ENCODE measurements around the gene CFHR3. TPM values are rescaled to one million over a fixed set of nuclear protein-coding genes. Genes with fewer than 3 reads are reported as not detected.

CFHR3 gene
- total RNA-seq (0.17 and 0.26 TPM in 2 replicates), polyA plus RNA-seq (not detected in 2 replicates), polyA minus RNA-seq (ENCODE audit: low replicate concordance) (not detected in 2 replicates)
- polyA plus RNA-seq (2012): not detected in 2 replicates

- H3K36me3 ChIP-seq (ENCODE audit: control insufficient read depth, insufficient read depth, low read length): no peaks in the 10 kb centered on the region
- no peak within 1 kb of the TSS for H2AFZ ChIP-seq (ENCODE audit: low read length)
- TF ChIP-seq EZH2 (IDR thresholded peaks at IDR 0.05; ENCODE audit: low read length, missing control alignments) (no peak), CTCF (conservative IDR thresholded peaks at IDR 0.05 in 1 of 2, IDR thresholded peaks at IDR 0.05 in 1 of 2; ENCODE audit: low read depth in 1 of 2, low read length in 2 of 2) (no peak)
- no peak within 1 kb of the TSS for H3K4me3 ChIP-seq (replicated peaks in 1 of 4; ENCODE audit: control extremely low read depth in 1 of 4, insufficient read depth in 1 of 4, low read depth in 3 of 4, low read length in 4 of 4)
- H3K27ac ChIP-seq (ENCODE audit: insufficient read depth, low read length): no peak within 1 kb of the TSS
- no peaks in the 10 kb centered on the region for H4K20me1 ChIP-seq (ENCODE audit: control insufficient read depth, extremely low read depth, insufficient read depth, low read length)
- no peak within 1 kb of the TSS for H3K9ac ChIP-seq (ENCODE audit: insufficient read depth, low read length)
- DNase-seq (ENCODE audit: low read depth in 2 of 2): no peak
- no peaks in the 10 kb centered on the region for H3K9me3 ChIP-seq (ENCODE audit: control insufficient read depth, insufficient read depth, low read depth, low read length)
- no peaks in the 10 kb centered on the region for H3K27me3 ChIP-seq (ENCODE audit: control insufficient read depth, insufficient read depth, low read length)
- no peaks in the 10 kb centered on the region for H3K79me2 ChIP-seq (ENCODE audit: control insufficient read depth, insufficient read depth, low read length)
- no peak within 1 kb of the TSS for H3K4me2 ChIP-seq (ENCODE audit: extremely low read depth, insufficient read depth, low read length)
- H3K4me1 ChIP-seq (ENCODE audit: control insufficient read depth, extremely low read depth, insufficient read depth, low read length): no peaks in the 10 kb centered on the region
Measured at GRCh38 chr1:196774603-196775002, at the start of gene CFHR3. Gene CFHR3 (plus strand): TSS chr1:196774840. CDS start chr1:196774887, 47 bp downstream.

GRCh38 chr1:196732526-196732925 lies 42.1 kb upstream of the CFHR3 start:
- no peak for DNase-seq (ENCODE audit: low read depth in 2 of 2)
- TF ChIP-seq CTCF (conservative IDR thresholded peaks at IDR 0.05 in 1 of 2, IDR thresholded peaks at IDR 0.05 in 1 of 2; ENCODE audit: low read depth in 1 of 2, low read length in 2 of 2): no peak
- TF ChIP-seq EZH2 (IDR thresholded peaks at IDR 0.05; ENCODE audit: low read length, missing control alignments): no peak
- no peak overlapping the region for H3K9ac ChIP-seq (ENCODE audit: insufficient read depth, low read length)
- H2AFZ ChIP-seq (ENCODE audit: low read length): no peak overlapping the region
- no peak overlapping the region for H3K4me3 ChIP-seq (replicated peaks in 1 of 4; ENCODE audit: control extremely low read depth in 1 of 4, insufficient read depth in 1 of 4, low read depth in 3 of 4, low read length in 4 of 4)
- H3K27ac ChIP-seq (ENCODE audit: insufficient read depth, low read length): no peak overlapping the region
- H3K27me3 ChIP-seq (ENCODE audit: control insufficient read depth, insufficient read depth, low read length): no peaks in the 10 kb centered on the region
- H3K4me1 ChIP-seq (ENCODE audit: control insufficient read depth, extremely low read depth, insufficient read depth, low read length): no peaks in the 10 kb centered on the region
- H3K36me3 ChIP-seq (ENCODE audit: control insufficient read depth, insufficient read depth, low read length): no peaks in the 10 kb centered on the region
- H3K79me2 ChIP-seq (ENCODE audit: control insufficient read depth, insufficient read depth, low read length): no peaks in the 10 kb centered on the region
- no peak overlapping the region for H3K4me2 ChIP-seq (ENCODE audit: extremely low read depth, insufficient read depth, low read length)
- no peaks in the 10 kb centered on the region for H4K20me1 ChIP-seq (ENCODE audit: control insufficient read depth, extremely low read depth, insufficient read depth, low read length)
- H3K9me3 ChIP-seq (ENCODE audit: control insufficient read depth, insufficient read depth, low read depth, low read length): no peaks in the 10 kb centered on the region

- DNase-seq (ENCODE audit: low read depth in 2 of 2): peak in 1 of 2 donors; percentile 14
- H3K4me1 ChIP-seq (ENCODE audit: control insufficient read depth, extremely low read depth, insufficient read depth, low read length): no peaks in the 10 kb centered on the region
- no peaks in the 10 kb centered on the region for H3K79me2 ChIP-seq (ENCODE audit: control insufficient read depth, insufficient read depth, low read length)
- no peaks in the 10 kb centered on the region for H3K36me3 ChIP-seq (ENCODE audit: control insufficient read depth, insufficient read depth, low read length)
- H3K27me3 ChIP-seq (ENCODE audit: control insufficient read depth, insufficient read depth, low read length): no peaks in the 10 kb centered on the region
- no peak overlapping the region for H3K4me3 ChIP-seq (replicated peaks in 1 of 4; ENCODE audit: control extremely low read depth in 1 of 4, insufficient read depth in 1 of 4, low read depth in 3 of 4, low read length in 4 of 4)
- TF ChIP-seq EZH2 (IDR thresholded peaks at IDR 0.05; ENCODE audit: low read length, missing control alignments): no peak
- no peak for TF ChIP-seq CTCF (conservative IDR thresholded peaks at IDR 0.05 in 1 of 2, IDR thresholded peaks at IDR 0.05 in 1 of 2; ENCODE audit: low read depth in 1 of 2, low read length in 2 of 2)
- H3K4me2 ChIP-seq (ENCODE audit: extremely low read depth, insufficient read depth, low read length): no peak overlapping the region
- H3K9me3 ChIP-seq (ENCODE audit: control insufficient read depth, insufficient read depth, low read depth, low read length): no peaks in the 10 kb centered on the region
- no peak overlapping the region for H2AFZ ChIP-seq (ENCODE audit: low read length)
- no peak overlapping the region for H3K27ac ChIP-seq (ENCODE audit: insufficient read depth, low read length)
- H4K20me1 ChIP-seq (ENCODE audit: control insufficient read depth, extremely low read depth, insufficient read depth, low read length): no peaks in the 10 kb centered on the region
- no peak overlapping the region for H3K9ac ChIP-seq (ENCODE audit: insufficient read depth, low read length)
Measured at GRCh38 chr1:196733091-196733970, 41.3 kb upstream of the CFHR3 start.

Measured in fibroblast of lung (primary cell).